ENCODE measurements around the gene PLAAT2.

PLAAT2 gene

DNA sequence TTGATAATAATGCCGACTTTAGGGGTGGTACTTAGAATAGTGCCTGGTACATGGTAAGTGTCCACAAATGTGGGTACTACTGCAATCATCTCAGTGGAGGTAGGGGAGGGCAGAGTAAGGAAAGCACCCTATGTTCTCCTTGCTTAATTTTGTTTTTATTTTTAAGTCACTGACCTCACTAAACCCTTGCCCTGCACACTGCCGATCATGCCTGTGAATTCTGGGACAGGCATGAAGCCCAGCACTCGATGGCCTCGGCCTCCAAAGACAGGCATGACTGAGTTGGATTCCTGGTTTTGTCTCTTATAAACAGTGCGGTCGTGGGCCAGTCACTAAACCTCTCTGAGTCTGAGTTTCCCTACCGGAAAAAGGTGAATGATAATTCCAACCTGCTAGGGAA lies 50.4 kb downstream of the PLAAT2 start:
- DNase-seq, result no peak

- DNase-seq, result no peak
Observed at GRCh38 chr11:63511048-63511748, 52.0 kb downstream of the PLAAT2 start.

DNA sequence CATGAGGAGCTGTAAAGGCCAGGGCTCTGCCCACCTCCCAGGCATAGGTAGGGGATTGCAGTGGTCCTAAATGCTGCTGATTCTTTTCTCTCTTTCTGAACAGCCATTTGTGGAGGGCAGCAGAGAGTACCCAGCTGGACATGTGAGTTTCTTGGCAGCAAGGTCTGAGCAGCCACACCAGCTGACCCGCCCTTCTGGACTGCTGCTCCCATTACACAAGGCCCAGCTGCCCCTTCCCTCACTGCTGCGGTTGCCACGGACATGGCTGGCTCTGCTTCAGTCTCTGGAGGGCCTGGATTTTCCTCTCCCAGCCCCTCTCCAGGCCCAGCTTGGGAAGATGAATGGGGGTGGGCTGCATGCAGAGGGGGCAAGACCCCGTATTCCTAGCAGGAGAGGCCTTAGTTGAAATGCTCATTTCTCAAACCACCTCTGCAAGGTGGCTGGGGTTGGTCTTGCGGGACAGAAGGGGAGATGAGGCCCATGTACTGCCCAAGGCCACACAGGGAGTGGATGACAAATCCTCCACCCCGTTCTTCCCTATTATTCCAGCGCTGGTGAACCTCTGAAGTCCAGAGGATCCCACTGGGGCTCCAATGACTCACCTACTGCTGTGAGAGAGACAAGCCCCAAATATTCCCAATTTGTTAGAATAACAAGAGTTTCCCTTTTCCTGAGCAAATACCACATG lies 52.7 kb downstream of the PLAAT2 start:
- DNase-seq, result no peak

GRCh38 chr11:63508745-63509144 lies 54.4 kb downstream of the PLAAT2 start:
- no peak for DNase-seq

DNA sequence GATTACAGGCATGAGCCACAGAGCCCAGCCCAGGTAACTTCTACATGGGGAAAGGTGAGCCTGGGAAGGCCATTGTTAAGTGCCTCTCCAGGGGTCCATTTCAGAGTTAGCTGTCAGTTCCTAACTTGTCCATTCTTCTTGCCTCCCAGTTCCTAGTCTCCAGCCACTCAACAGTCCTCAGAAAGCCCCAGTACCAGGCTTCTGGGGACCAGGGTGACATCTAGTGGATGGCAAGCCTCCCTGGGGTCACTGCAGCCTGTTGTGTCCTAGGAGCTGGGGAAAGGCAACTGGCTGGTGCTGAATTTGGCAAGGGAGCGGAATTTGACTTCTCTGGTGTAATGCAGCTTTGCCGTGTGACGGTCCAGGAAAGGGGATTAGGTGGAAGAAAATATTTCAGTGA lies 55.2 kb downstream of the PLAAT2 start:
- no peak for DNase-seq

GRCh38 chr11:63507511-63507910 lies 55.7 kb downstream of the PLAAT2 start:
- DNase-seq, result no peak

DNA sequence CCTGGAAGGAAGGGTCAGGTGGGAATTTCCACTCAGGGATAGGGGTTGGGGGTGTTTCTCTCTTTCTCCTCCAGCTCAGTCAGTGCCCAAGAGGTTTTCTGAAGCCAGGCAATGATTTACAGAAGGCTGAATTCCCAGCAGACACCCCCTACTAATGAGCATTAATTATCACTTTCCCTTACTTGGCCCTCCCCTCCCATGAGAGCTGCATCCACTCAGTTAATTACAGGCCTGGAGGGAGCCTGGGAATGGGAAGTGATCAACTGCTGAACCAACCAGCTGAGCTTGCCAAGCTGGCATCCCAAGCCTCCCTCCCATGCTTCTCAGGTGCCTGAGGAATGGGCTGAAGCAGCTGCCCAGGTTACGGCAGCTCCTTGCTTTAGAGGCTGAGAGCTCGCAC lies 56.3 kb downstream of the PLAAT2 start:
- DNase-seq, result no peak

DNA sequence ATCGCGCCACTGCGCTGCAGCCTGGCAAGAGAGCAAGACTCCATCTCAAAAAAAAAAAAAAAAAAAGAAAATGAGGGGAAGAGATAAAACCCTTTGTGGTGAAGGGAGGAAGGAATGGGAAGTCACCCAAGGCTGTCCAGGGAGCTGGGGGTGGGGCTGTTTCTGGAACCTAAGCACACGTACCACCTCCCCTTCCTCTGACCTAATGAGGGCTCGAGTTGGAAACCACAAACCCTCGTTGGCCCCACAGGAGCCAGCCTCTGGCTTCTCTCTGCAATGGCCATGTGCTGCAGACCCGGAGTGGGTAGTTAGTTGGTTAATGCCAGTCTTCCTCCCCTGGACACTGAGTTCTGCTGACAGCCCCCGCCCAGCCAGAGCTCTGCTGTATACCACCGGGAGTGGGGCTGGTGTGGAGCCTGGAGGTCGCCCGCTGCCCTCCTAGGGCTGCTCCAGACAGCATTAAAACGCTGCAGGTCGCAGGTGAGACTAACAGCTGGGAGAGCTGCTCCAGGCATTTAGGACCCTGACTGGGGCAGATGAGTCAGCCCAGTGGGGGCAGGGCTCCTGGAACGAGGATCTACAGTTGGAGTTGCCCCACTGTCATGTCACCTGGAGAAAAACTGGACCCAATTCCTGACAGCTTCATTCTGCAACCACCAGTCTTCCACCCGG lies 57.2 kb downstream of the PLAAT2 start, which contains the start of gene LGALS12:
Gene LGALS12 (plus strand): TSS at position 228 of the 672 bp plus-strand sequence. CDS start 375 bp downstream, at position 603.
- DNase-seq, result no peak

GRCh38 chr11:63504933-63505586 lies 58.1 kb downstream of the PLAAT2 start:
- no peak for DNase-seq

- DNase-seq, result no peak
Observed at GRCh38 chr11:63504054-63504453, 59.1 kb downstream of the PLAAT2 start.

- no peak for DNase-seq
Observed at GRCh38 chr11:63503492-63503891, 59.7 kb downstream of the PLAAT2 start.

All from activated naive CD4-positive, alpha-beta T cell treated with anti-CD3 and anti-CD28 coated beads, Interleukin-2, amount 50 U/mL, for 16 hours (primary cell).